Prostate gland (tissue), 2 donors: ENCODE measurements around the gene MCFD2. TPM values are rescaled to one million over a fixed set of nuclear protein-coding genes. Genes with fewer than 3 reads are reported as not detected.
A peak's percentile ranks its signal among the peaks of the same experiment; 100 is the strongest.

Experiments used
- DNase-seq: peaks from one replicate; pipeline ENCODE4 v3.0.0-alpha.2; 2019; ENCODE audit warnings: low spot score
- H3K27ac ChIP-seq, 2 donors: fragments of 200-600 bp; sonication (generic); 2 replicates each; pipeline ENCODE4 v1.5.1; 2017 to 2019
- H3K27me3 ChIP-seq: fragments of 200-600 bp; sonication (generic); replicated peaks from 2 replicates; pipeline ENCODE4 v1.5.1; 2019; ENCODE audit not compliant: insufficient read depth
- H3K36me3 ChIP-seq, 2 donors: fragments of 200-600 bp; sonication (generic); 1 replicate in 1 of 2; 2 replicates in 1 of 2; pipeline versions ENCODE4 v1.5.1 to v1.8.1; 2017 to 2019
- H3K4me1 ChIP-seq: fragments of 200-600 bp; sonication (generic); replicated peaks from 2 replicates; pipeline ENCODE4 v1.5.1; 2019
- H3K4me3 ChIP-seq, 2 donors: fragments of 200-600 bp; sonication (generic); 2 replicates each; pipeline ENCODE4 v1.5.1; 2017 to 2019
- H3K9me3 ChIP-seq: fragments of 200-600 bp; sonication (generic); 2 replicates; pipeline ENCODE4 v1.5.1; 2017
- CTCF ChIP-seq, 4 experiments: fragments of 200-600 bp in 2 of 4; fragments of 450-650 bp in 2 of 4; sonication (generic) in 2 of 4; IDR thresholded peaks; 1 replicate in 3 of 4; 2 replicates in 1 of 4; pipeline ENCODE4 v1.5.1; 2016 to 2019; ENCODE audit warnings: antibody characterized with exemption in 4 of 4, mild to moderate bottlenecking in 2 of 4, moderate library complexity in 2 of 4
- POLR2A ChIP-seq: fragments of 450-650 bp; IDR thresholded peaks from one replicate; pipeline ENCODE4 v1.6.1; 2016; ENCODE audit warnings: antibody characterized with exemption, mild to moderate bottlenecking
- POLR2AphosphoS5 ChIP-seq: sonication (generic); formaldehyde crosslinking; IDR thresholded peaks from one replicate; pipeline ENCODE4 v1.6.1; 2017; ENCODE audit warnings: antibody characterized with exemption
- WGBS: methylation state at CpG from one replicate; pipeline ENCODE4 v1.1.5; 2018; 5-methylcytosine and 5-hydroxymethylcytosine counted together
- intact Hi-C: fragments of 100-400 bp; cut with DNase I; formaldehyde crosslinking; loops from one replicate; pipeline ENCODE4 v1.14.2; 2022
- total RNA-seq, 2 donors: library from RNA; depleted of rRNA; stranded (reverse); fragments of >200 nt; gene quantifications; one replicate each; pipeline ENCODE4 v1.1.0, GENCODE V29; 2016

MCFD2 gene
- total RNA-seq, 2 donors from 2014 or later, result 77.9 to 88.4 TPM

GRCh38 chr2:46945671-46946070 is 30.1 kb upstream of the MCFD2 start:
- Histone ChIP-seq H3K4me3 (no peak overlapping the region), H3K4me1 (peaks cover 5% of the 10 kb centered on the region), H3K9me3 (no peaks in the 10 kb centered on the region), H3K36me3 (no peaks in the 10 kb centered on the region), H3K27ac (no peak overlapping the region), H3K27me3 (no peaks in the 10 kb centered on the region)
- WGBS, result 95% methylated on average over 7 of the region's 7 CpGs
- TF ChIP-seq POLR2AphosphoS5 (no peak), CTCF (IDR thresholded peaks at IDR 0.05) (no peak)
- intact Hi-C loops, result no loop called here
- DNase-seq, result no peak

DNA sequence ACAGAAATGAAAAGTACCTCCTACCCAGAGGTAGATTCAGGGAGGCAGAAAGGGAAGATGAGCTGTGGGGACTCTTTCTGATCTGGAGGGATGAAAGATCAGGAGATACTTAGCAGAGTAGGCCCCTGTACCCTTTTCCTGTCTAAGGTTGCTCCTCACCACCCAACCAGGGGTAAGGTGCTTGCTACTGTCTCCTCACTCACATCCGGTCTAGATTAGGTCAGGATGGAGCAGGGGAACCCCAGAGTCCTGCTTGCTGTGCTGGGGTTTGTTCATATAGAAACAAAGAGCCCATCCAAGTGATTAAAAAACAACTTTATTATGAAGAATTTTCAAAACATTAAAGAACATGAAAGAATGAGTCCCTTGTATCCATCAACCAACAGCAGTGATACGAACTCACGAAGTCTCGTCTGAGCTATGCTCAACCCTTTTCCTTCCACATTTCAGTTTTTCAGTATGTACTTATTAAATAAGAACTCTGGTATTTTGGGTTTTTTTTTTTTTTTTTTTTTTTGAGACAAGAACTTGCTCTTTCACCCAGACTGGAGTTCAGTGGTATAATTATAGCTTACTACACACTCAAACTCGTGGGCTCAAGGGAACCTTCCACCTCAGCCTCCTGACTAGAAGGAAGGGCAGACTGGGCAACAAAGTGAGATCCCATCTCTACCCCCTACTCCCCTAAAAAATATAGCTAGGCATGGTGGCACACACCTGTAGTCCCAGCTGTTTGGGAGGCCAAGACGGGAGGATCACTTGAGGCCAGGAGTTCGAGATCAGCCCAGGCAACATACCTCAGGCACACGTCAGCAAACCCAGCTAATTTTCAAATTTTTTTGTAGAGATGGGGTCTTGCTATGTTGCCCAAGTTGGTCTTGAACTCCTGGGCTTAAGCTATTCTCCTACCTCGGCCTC is 28.5 kb upstream of the MCFD2 start:
- 88% methylated on average over 9 of the region's 9 CpGs for WGBS
- DNase-seq, result no peak
- intact Hi-C loops, result no loop called here
- Histone ChIP-seq H3K36me3 (no peaks in the 10 kb centered on the region), H3K9me3 (no peaks in the 10 kb centered on the region), H3K27ac (no peak overlapping the region), H3K4me3 (no peak overlapping the region), H3K4me1 (peaks cover 5% of the 10 kb centered on the region), H3K27me3 (no peaks in the 10 kb centered on the region)
- no peak for TF ChIP-seq CTCF (IDR thresholded peaks at IDR 0.05)
- no peak for TF ChIP-seq POLR2AphosphoS5
- TF ChIP-seq POLR2A, result no peak

DNA sequence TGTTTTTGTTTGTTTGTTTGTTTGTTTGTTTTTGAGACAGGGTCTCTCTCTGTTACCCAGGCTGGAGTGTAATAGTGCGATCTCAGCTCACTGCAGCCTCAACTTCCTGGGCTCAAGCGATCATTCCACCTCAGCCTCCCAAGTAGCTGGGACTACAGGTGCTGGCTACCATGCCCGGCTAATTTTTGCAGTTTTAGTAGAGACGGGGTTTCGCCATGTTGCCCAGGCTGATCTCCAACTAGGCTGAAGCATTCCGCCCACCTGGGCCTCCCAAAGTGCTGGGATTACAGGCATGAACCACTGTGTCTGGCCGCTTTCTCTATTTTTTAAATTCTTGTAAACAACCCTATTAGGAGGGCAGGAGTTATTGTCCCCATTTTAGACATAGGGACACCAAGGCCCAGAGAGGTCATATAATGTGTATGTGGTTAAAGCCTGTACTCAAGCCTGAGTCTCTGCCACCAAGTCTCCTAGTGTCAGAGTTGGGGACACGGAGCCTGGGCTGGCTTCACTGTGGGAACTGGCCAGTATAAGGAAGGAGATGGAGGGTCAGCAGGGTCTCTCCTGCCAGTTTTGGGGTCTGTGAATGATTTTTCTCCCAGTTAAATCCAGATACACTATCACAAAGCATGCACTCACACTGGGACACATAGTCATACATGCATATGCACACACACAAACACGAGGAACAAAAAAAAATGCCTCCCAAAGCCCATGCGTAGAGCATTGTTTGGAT is 27.5 kb upstream of the MCFD2 start:
- Histone ChIP-seq H3K27ac (no peak overlapping the region), H3K4me3 (no peak overlapping the region), H3K4me1 (peaks cover 5% of the 10 kb centered on the region), H3K9me3 (no peaks in the 10 kb centered on the region), H3K27me3 (no peaks in the 10 kb centered on the region), H3K36me3 (no peaks in the 10 kb centered on the region)
- no peak for TF ChIP-seq CTCF (IDR thresholded peaks at IDR 0.05)
- TF ChIP-seq POLR2AphosphoS5, result no peak
- TF ChIP-seq POLR2A, result no peak
- no peak for DNase-seq
- intact Hi-C loops, result no loop called here
- 87% methylated on average over 10 of the region's 10 CpGs for WGBS

DNA sequence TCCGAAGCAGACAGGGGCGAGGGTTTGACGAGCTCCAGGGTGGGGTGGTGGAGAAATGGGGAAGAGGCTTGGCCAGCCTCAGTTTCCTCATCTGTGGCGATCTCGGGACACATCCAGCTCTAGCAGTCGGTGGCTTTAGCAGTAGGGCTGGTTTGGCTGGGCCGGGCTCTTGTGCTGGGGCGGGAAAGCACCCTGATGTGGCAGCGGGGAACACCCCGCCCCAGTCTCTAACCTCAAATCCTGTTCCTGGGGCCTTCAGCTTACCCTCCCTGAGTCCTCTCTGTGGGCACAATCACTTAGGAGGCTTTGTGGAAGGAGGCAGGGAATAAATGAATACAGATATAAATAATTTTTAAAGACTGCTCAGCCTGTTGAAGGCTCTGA is 26.5 kb upstream of the MCFD2 start:
- Histone ChIP-seq H3K36me3 (no peaks in the 10 kb centered on the region), H3K4me1 (peaks cover 5% of the 10 kb centered on the region), H3K4me3 (peak overlapping the region; percentile 68 to 81), H3K27ac (peak overlapping the region; percentile 72 to 88), H3K27me3 (no peaks in the 10 kb centered on the region), H3K9me3 (no peaks in the 10 kb centered on the region)
- intact Hi-C loops, result no loop called here
- DNase-seq, result peak; percentile 53
- peak; percentile 51 for TF ChIP-seq POLR2A
- TF ChIP-seq POLR2AphosphoS5, result peak; percentile 4
- TF ChIP-seq CTCF (IDR thresholded peaks at IDR 0.05), result no peak
- 0% methylated on average over 10 of the region's 10 CpGs for WGBS
